Measurements from ENCODE around the gene MARS1. TPM values are rescaled to one million over a fixed set of nuclear protein-coding genes. Genes with fewer than 3 reads are reported as not detected.

The MARS1 gene
- total and polyA plus RNA-seq, 2 donors (not counting 1 experiment from before 2014, with no cell fraction given), result 89.9 to 352 TPM

GRCh38 chr12:57530396-57531142, 42.7 kb downstream of the MARS1 start:
- H3K4me3 ChIP-seq (replicated peaks in 1 of 4; ENCODE audit: control extremely low read depth in 1 of 4, insufficient read depth in 1 of 4, low read depth in 3 of 4, low read length in 4 of 4), result no peak overlapping the region
- H3K9ac ChIP-seq (ENCODE audit: insufficient read depth, low read length), result no peak overlapping the region
- no peaks in the 10 kb centered on the region for H3K4me1 ChIP-seq (ENCODE audit: control insufficient read depth, extremely low read depth, insufficient read depth, low read length)
- TF ChIP-seq CTCF (conservative IDR thresholded peaks at IDR 0.05 in 1 of 2, IDR thresholded peaks at IDR 0.05 in 1 of 2; ENCODE audit: low read depth in 1 of 2, low read length in 2 of 2) (no peak), EZH2 (IDR thresholded peaks at IDR 0.05; ENCODE audit: low read length, missing control alignments) (no peak)
- H3K27ac ChIP-seq (ENCODE audit: insufficient read depth, low read length), result no peak overlapping the region
- no peaks in the 10 kb centered on the region for H3K9me3 ChIP-seq (ENCODE audit: control insufficient read depth, insufficient read depth, low read depth, low read length)
- H3K27me3 ChIP-seq (ENCODE audit: control insufficient read depth, insufficient read depth, low read length), result no peaks in the 10 kb centered on the region
- H3K4me2 ChIP-seq (ENCODE audit: extremely low read depth, insufficient read depth, low read length), result no peak overlapping the region
- H4K20me1 ChIP-seq (ENCODE audit: control insufficient read depth, extremely low read depth, insufficient read depth, low read length), result no peaks in the 10 kb centered on the region
- peaks cover 26% of the 10 kb centered on the region for H3K36me3 ChIP-seq (ENCODE audit: control insufficient read depth, insufficient read depth, low read length)
- DNase-seq (ENCODE audit: low read depth in 2 of 2), result no peak
- no peaks in the 10 kb centered on the region for H3K79me2 ChIP-seq (ENCODE audit: control insufficient read depth, insufficient read depth, low read length)
- H2AFZ ChIP-seq (ENCODE audit: low read length), result no peak overlapping the region

- no peak for DNase-seq (ENCODE audit: low read depth in 2 of 2)
- H3K27me3 ChIP-seq (ENCODE audit: control insufficient read depth, insufficient read depth, low read length), result no peaks in the 10 kb centered on the region
- no peaks in the 10 kb centered on the region for H3K9me3 ChIP-seq (ENCODE audit: control insufficient read depth, insufficient read depth, low read depth, low read length)
- TF ChIP-seq CTCF (conservative IDR thresholded peaks at IDR 0.05 in 1 of 2, IDR thresholded peaks at IDR 0.05 in 1 of 2; ENCODE audit: low read depth in 1 of 2, low read length in 2 of 2) (no peak), EZH2 (IDR thresholded peaks at IDR 0.05; ENCODE audit: low read length, missing control alignments) (no peak)
- H4K20me1 ChIP-seq (ENCODE audit: control insufficient read depth, extremely low read depth, insufficient read depth, low read length), result no peaks in the 10 kb centered on the region
- H2AFZ ChIP-seq (ENCODE audit: low read length), result no peak overlapping the region
- H3K4me3 ChIP-seq (replicated peaks in 1 of 4; ENCODE audit: control extremely low read depth in 1 of 4, insufficient read depth in 1 of 4, low read depth in 3 of 4, low read length in 4 of 4), result no peak overlapping the region
- H3K4me1 ChIP-seq (ENCODE audit: control insufficient read depth, extremely low read depth, insufficient read depth, low read length), result no peaks in the 10 kb centered on the region
- H3K79me2 ChIP-seq (ENCODE audit: control insufficient read depth, insufficient read depth, low read length), result no peaks in the 10 kb centered on the region
- H3K4me2 ChIP-seq (ENCODE audit: extremely low read depth, insufficient read depth, low read length), result no peak overlapping the region
- no peak overlapping the region for H3K27ac ChIP-seq (ENCODE audit: insufficient read depth, low read length)
- no peak overlapping the region for H3K9ac ChIP-seq (ENCODE audit: insufficient read depth, low read length)
- peaks cover 26% of the 10 kb centered on the region for H3K36me3 ChIP-seq (ENCODE audit: control insufficient read depth, insufficient read depth, low read length)
Measured at GRCh38 chr12:57531836-57532235, 44.0 kb downstream of the MARS1 start.

GRCh38 chr12:57533108-57533507, 45.2 kb downstream of the MARS1 start:
- DNase-seq (ENCODE audit: low read depth in 2 of 2), result no peak
- H3K36me3 ChIP-seq (ENCODE audit: control insufficient read depth, insufficient read depth, low read length), result peaks cover 23% of the 10 kb centered on the region
- H3K4me2 ChIP-seq (ENCODE audit: extremely low read depth, insufficient read depth, low read length), result no peak overlapping the region
- no peaks in the 10 kb centered on the region for H4K20me1 ChIP-seq (ENCODE audit: control insufficient read depth, extremely low read depth, insufficient read depth, low read length)
- TF ChIP-seq EZH2 (IDR thresholded peaks at IDR 0.05; ENCODE audit: low read length, missing control alignments) (no peak), CTCF (conservative IDR thresholded peaks at IDR 0.05 in 1 of 2, IDR thresholded peaks at IDR 0.05 in 1 of 2; ENCODE audit: low read depth in 1 of 2, low read length in 2 of 2) (no peak)
- H2AFZ ChIP-seq (ENCODE audit: low read length), result no peak overlapping the region
- no peak overlapping the region for H3K4me3 ChIP-seq (replicated peaks in 1 of 4; ENCODE audit: control extremely low read depth in 1 of 4, insufficient read depth in 1 of 4, low read depth in 3 of 4, low read length in 4 of 4)
- no peaks in the 10 kb centered on the region for H3K9me3 ChIP-seq (ENCODE audit: control insufficient read depth, insufficient read depth, low read depth, low read length)
- no peak overlapping the region for H3K27ac ChIP-seq (ENCODE audit: insufficient read depth, low read length)
- no peaks in the 10 kb centered on the region for H3K79me2 ChIP-seq (ENCODE audit: control insufficient read depth, insufficient read depth, low read length)
- H3K9ac ChIP-seq (ENCODE audit: insufficient read depth, low read length), result no peak overlapping the region
- H3K4me1 ChIP-seq (ENCODE audit: control insufficient read depth, extremely low read depth, insufficient read depth, low read length), result no peaks in the 10 kb centered on the region
- H3K27me3 ChIP-seq (ENCODE audit: control insufficient read depth, insufficient read depth, low read length), result no peaks in the 10 kb centered on the region
